T-helper 22 cell (primary cell): Measurements from ENCODE around the gene ZSCAN25.
A peak's percentile ranks its signal among the peaks of the same experiment; 100 is the strongest.
"Not testable (repeated sequence)": the region's sequence is repeated elsewhere in the genome, so short reads cannot be mapped to it uniquely, and the experiment has no call there.

ENCODE experiments used
- DNase-seq: peaks from one replicate; pipeline ENCODE4 v3.0.0-alpha.2; 2020; ENCODE audit warnings: low read depth

ZSCAN25 gene

GRCh38 chr7:99617192-99617781, 541 bp downstream of the ZSCAN25 start:
- DNase-seq = no peak

GRCh38 chr7:99618726-99619125, 2.0 kb downstream of the ZSCAN25 start:
- no peak for DNase-seq

GRCh38 chr7:99619571-99620130, 2.9 kb downstream of the ZSCAN25 start:
- DNase-seq = no peak

- no peak for DNase-seq
Observed at GRCh38 chr7:99621271-99621670, 4.5 kb downstream of the ZSCAN25 start.

GRCh38 chr7:99622596-99622995, 5.8 kb downstream of the ZSCAN25 start:
- DNase-seq = no peak

GRCh38 chr7:99623091-99623693, 6.4 kb downstream of the ZSCAN25 start:
- DNase-seq = no peak

GRCh38 chr7:99623702-99624447, 7.1 kb downstream of the ZSCAN25 start:
- no peak for DNase-seq

GRCh38 chr7:99624484-99624883, 7.7 kb downstream of the ZSCAN25 start:
- peak; percentile 69 for DNase-seq

- no peak for DNase-seq
Observed at GRCh38 chr7:99625321-99625720, 8.6 kb downstream of the ZSCAN25 start.

GRCh38 chr7:99625961-99626360, 9.2 kb downstream of the ZSCAN25 start:
- no peak for DNase-seq

GRCh38 chr7:99626661-99627060, 9.9 kb downstream of the ZSCAN25 start:
- no peak for DNase-seq

- DNase-seq = no peak
Observed at GRCh38 chr7:99627513-99627912, 10.8 kb downstream of the ZSCAN25 start.

GRCh38 chr7:99628471-99629465, 12.0 kb downstream of the ZSCAN25 start:
- DNase-seq = no peak

- DNase-seq = no peak
Observed at GRCh38 chr7:99629643-99630042, 12.9 kb downstream of the ZSCAN25 start.

- no peak for DNase-seq
Observed at GRCh38 chr7:99631295-99632109, 14.8 kb downstream of the ZSCAN25 start.

GRCh38 chr7:99637414-99637813, 20.7 kb downstream of the ZSCAN25 start:
- DNase-seq = not testable (repeated sequence)

- DNase-seq = no peak
Observed at GRCh38 chr7:99638731-99639130, 22.0 kb downstream of the ZSCAN25 start.

- no peak for DNase-seq
Observed at GRCh38 chr7:99639267-99639666, 22.5 kb downstream of the ZSCAN25 start.

- DNase-seq = no peak
Observed at GRCh38 chr7:99642027-99642426, 25.3 kb downstream of the ZSCAN25 start.

- no peak for DNase-seq
Observed at GRCh38 chr7:99643464-99643863, 26.7 kb downstream of the ZSCAN25 start.

- DNase-seq = no peak
Observed at GRCh38 chr7:99644431-99644830, 27.7 kb downstream of the ZSCAN25 start.
